PFSK-1 (cell line): ENCODE data around the gene MARCKSL1.

Experiments
- POLR2AphosphoS5 ChIP-seq: IDR thresholded peaks from 2 replicates; pipeline ENCODE4 v1.6.1; 2012; ENCODE audit warnings: low read depth, mild to moderate bottlenecking, control low read depth, low read length, moderate library complexity
- TF ChIP-seq, protein P1 (sequence below), 2 experiments: IDR thresholded peaks; 2 replicates each; pipeline versions ENCODE4 v1.6.1 to v1.8.0; 2011 to 2012; ENCODE audit warnings: low read depth in 2 of 2, low read length in 2 of 2, control low read depth in 1 of 2, inconsistent platforms in 1 of 2, mild to moderate bottlenecking in 1 of 2, moderate library complexity in 1 of 2; ENCODE audit not compliant: insufficient read depth in 1 of 2

DNA sequence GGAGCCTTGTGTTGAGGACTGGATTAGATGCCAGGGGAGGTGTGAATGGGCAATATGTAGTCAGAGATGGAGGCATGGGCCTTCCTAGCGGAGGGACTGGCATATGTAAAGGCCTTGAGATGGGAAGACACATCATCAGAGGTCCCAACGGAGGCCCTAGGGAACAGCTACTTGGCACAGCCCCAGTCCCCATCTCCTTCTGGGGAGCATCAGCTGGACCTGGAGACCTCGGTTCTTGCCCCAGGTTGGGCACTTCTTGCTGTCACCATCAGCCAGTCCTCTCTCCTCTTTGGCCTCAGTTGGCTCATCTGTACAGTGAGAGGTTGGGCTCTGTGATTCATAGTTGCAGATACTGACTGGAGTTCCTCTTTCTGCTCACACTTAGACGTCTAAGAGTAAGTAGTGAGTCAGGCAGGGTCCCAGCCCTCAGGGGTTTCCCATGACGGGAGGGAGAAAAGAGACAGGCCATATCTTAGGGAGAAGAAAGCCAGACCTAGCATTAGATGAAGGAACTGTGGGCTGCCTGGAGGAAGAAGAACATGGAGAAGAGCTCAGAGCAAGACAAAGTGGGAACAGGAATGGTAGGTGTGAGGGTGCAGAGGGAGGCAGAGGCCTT is 3.4 kb upstream of the MARCKSL1 start:
- no peak for TF ChIP-seq POLR2AphosphoS5
- TF ChIP-seq, protein P1, sequence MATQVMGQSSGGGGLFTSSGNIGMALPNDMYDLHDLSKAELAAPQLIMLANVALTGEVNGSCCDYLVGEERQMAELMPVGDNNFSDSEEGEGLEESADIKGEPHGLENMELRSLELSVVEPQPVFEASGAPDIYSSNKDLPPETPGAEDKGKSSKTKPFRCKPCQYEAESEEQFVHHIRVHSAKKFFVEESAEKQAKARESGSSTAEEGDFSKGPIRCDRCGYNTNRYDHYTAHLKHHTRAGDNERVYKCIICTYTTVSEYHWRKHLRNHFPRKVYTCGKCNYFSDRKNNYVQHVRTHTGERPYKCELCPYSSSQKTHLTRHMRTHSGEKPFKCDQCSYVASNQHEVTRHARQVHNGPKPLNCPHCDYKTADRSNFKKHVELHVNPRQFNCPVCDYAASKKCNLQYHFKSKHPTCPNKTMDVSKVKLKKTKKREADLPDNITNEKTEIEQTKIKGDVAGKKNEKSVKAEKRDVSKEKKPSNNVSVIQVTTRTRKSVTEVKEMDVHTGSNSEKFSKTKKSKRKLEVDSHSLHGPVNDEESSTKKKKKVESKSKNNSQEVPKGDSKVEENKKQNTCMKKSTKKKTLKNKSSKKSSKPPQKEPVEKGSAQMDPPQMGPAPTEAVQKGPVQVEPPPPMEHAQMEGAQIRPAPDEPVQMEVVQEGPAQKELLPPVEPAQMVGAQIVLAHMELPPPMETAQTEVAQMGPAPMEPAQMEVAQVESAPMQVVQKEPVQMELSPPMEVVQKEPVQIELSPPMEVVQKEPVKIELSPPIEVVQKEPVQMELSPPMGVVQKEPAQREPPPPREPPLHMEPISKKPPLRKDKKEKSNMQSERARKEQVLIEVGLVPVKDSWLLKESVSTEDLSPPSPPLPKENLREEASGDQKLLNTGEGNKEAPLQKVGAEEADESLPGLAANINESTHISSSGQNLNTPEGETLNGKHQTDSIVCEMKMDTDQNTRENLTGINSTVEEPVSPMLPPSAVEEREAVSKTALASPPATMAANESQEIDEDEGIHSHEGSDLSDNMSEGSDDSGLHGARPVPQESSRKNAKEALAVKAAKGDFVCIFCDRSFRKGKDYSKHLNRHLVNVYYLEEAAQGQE (IDR thresholded peaks at IDR 0.05; ENCODE audit: insufficient read depth in 1 of 2, low read depth in 2 of 2, low read length in 2 of 2), result no peak
